ENCODE data around the gene SART3.

SART3 gene

GRCh38 chr12:108484845-108485244 lies 76.1 kb downstream of the SART3 start:
- no peak for DNase-seq

GRCh38 chr12:108484431-108484830 lies 76.5 kb downstream of the SART3 start:
- no peak for DNase-seq

GRCh38 chr12:108483213-108484059 lies 77.5 kb downstream of the SART3 start:
- DNase-seq: no peak

- no peak for DNase-seq
Observed at GRCh38 chr12:108482717-108483212, 78.2 kb downstream of the SART3 start.

- DNase-seq: no peak
Observed at GRCh38 chr12:108479364-108480070, 81.5 kb downstream of the SART3 start.

GRCh38 chr12:108478611-108479206 lies 82.3 kb downstream of the SART3 start:
- no peak for DNase-seq

GRCh38 chr12:108477881-108478259 lies 83.1 kb downstream of the SART3 start:
- DNase-seq: no peak

GRCh38 chr12:108477055-108477880 lies 83.7 kb downstream of the SART3 start:
- no peak for DNase-seq

GRCh38 chr12:108475396-108475795 lies 85.6 kb downstream of the SART3 start:
- no peak for DNase-seq

- DNase-seq: no peak
Observed at GRCh38 chr12:108473400-108474055, 87.4 kb downstream of the SART3 start.

Measured in fibroblast of skin of right quadriceps (primary cell).